GM12801 (cell line): ENCODE data around the gene DIS3L2.

ENCODE experiments used
- TF ChIP-seq, protein P1 (sequence below): IDR thresholded peaks from one replicate; pipeline ENCODE4 v1.5.1; 2011; ENCODE audit warnings: control low read depth; ENCODE audit not compliant: insufficient read length; ENCODE audit errors: extremely low read depth

Gene DIS3L2

DNA sequence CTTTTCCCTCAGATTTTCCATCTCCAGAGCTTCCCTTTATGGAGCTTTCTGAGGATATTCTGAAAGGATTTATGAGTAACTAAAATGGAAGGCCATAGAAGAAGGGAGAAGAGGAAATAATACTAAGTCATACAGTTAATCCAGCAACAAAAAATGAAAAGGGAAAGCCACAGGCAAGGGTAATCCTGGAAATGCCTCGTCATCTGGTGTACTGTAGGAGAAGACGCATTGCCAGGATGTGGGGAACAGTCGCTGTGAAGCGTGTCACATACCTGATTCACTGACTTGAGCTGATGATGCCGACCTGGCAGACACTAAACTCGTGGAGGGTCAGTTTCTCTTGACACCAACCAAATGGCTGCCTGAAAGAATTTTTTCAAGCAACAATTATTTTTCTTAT is 382.3 kb downstream of the DIS3L2 start:
- TF ChIP-seq, protein P1, sequence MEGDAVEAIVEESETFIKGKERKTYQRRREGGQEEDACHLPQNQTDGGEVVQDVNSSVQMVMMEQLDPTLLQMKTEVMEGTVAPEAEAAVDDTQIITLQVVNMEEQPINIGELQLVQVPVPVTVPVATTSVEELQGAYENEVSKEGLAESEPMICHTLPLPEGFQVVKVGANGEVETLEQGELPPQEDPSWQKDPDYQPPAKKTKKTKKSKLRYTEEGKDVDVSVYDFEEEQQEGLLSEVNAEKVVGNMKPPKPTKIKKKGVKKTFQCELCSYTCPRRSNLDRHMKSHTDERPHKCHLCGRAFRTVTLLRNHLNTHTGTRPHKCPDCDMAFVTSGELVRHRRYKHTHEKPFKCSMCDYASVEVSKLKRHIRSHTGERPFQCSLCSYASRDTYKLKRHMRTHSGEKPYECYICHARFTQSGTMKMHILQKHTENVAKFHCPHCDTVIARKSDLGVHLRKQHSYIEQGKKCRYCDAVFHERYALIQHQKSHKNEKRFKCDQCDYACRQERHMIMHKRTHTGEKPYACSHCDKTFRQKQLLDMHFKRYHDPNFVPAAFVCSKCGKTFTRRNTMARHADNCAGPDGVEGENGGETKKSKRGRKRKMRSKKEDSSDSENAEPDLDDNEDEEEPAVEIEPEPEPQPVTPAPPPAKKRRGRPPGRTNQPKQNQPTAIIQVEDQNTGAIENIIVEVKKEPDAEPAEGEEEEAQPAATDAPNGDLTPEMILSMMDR, result no peak

DNA sequence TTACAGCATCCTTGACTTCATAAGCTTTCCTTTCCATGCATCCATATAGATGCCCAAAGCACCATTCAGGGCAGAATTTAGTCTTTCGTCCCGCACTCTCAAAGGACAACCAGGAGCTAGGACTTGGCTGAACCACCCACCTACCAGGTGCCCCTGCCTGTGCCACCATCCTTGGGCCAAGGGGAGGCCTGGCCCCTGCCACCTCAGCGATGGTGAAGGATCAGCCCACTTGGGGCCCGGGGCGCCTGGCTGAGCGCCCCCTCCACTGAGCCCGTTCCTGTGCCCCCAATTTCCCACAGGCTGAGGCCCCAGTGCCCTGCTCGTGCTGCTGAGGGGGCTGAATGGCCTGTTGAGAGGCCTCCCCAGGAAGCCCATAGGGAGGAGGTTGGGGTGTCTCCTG is 383.7 kb downstream of the DIS3L2 start:
- TF ChIP-seq, protein P1, result no peak

DNA sequence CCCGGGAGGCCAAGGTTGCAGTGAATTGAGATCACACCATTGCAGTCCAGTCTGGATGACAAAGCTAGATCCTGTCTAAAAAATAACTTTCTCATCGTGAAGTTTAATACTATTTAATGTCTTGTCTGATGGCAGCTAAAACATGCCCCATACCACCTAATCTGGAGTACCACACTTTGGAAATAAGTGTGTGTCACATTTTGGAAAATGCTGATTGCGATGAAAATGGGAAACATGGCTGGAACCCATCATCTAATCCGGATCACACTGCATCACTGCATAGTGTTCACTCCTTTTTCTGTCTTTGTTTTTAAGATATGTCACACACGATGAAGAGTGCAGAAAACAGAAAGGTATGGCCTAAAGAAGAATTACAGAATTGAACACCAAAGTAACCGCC is 385.9 kb downstream of the DIS3L2 start:
- TF ChIP-seq, protein P1, result no peak

DNA sequence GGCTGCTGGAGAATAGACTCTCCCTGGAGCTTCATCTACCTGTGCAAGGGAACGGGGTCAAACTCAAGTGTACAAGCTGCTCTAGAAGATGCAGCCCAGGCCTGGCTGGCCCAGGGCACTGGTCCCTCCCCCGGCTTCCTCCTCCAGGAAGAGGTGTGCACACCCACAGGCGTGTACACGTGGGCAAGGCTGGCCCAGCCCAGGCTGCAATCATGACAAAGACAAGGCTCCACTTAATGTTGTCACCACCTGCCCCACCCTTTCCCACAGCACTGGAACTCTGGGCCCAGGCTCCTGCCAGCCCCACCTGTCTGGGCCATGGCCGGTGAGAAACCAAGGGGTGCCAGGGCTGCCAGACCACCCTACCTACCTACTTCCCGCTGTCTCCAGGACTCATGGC is 387.4 kb downstream of the DIS3L2 start:
- TF ChIP-seq, protein P1, result no peak

DNA sequence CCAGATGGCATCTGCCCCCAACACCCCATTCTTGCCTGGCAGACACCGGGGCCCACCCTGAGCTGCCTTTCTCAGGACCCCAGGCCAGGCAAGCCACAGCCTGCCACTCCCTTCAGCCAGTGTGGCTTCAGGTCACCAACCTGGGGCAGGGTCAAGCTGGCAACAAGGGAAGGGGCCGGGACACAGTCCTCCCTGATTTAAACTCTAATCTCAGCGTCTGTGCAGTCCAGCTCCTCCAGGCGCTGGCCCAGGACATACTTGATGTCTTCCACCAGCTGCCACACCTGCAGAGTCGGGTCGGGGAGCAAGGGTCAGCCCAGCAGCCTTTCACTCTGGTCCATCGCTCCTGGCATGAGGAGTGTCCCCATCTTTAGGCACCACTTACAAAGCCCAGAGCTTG is 388.0 kb downstream of the DIS3L2 start:
- TF ChIP-seq, protein P1, result no peak

DNA sequence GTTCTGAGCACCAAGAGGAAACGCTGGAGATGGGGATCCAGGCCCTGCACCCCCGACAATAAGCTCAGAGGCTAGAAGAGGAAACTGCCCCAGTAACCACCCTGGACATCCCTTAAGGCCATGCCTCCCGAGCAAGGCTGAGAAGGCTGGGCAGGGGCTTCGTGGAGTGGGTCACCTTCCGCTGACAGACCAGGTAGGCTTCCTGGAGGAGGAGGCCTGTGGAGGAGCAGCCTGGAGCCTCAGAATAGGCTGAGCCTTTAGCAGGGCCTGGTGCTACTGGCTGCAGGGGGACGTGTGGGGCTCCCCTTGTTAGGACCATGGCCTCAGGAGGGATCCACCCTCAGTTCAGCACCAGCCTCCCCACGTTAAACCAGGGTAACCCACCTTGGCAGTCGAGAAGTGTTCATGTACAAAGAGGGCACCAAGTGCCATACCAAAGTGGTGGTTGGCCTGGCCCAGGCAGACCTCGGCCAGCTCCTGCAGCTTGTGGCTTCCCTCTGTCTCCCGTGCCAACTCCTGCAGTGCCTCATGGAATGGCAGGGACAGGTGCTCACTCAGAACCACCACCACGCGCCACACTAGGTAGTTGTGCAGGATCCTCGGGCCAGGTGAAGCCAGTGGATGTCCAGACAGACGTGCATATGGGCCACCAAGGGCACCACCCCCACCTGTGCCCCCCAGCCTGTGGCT is 388.6 kb downstream of the DIS3L2 start:
- TF ChIP-seq, protein P1, result no peak

DNA sequence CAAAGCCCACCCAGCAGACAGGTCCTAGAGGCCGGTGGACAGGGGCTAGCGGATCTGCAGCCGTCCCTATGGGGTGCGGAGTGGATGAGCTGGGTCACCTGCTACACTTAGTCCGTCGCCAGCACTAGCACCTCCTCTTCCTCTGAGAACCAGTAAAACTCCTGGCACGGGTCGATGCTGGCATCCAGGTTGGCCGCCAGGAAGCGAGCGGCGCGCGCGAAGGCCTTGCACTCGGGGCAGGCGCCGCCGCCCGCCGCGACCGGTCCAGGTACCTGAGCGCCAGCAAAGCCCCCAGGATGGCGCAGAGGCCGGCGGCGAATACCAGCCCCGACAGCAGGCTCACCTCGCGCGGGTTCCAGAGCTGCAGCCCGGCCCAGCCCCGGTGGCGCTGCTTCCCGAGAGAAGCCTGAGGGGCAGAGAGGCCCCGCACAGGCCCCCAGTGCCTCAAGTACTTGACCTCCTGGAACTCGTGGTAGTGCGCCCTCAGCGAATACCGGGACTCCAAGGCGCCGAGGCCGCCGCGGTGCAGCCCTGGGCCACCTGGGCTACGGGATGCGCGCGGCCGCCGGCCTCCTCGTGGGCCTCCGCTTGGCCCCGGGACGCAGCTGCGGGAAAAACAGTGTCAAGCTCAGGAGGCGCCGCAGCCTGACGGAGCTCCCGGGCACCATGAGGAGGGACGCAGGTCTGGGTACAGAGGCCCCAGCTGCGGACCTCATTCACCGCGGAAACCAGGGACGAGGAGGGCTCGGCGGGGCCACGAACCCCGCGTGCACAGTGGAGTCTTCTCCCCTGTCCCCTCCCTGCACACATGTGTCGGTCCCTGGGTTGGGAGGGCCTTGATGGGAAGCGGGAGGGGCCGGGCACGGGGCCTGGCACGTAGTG is 389.5 kb downstream of the DIS3L2 start:
- TF ChIP-seq, protein P1, result no peak
